ENCODE results near the gene TBC1D16. TPM values are rescaled to one million over a fixed set of nuclear protein-coding genes. Genes with fewer than 3 reads are reported as not detected.
A peak's percentile ranks its signal among the peaks of the same experiment; 100 is the strongest.

The TBC1D16 gene
- total RNA-seq, 3 donors from 2014 or later = 10.9 to 23.4 (median 22.1) TPM

DNA sequence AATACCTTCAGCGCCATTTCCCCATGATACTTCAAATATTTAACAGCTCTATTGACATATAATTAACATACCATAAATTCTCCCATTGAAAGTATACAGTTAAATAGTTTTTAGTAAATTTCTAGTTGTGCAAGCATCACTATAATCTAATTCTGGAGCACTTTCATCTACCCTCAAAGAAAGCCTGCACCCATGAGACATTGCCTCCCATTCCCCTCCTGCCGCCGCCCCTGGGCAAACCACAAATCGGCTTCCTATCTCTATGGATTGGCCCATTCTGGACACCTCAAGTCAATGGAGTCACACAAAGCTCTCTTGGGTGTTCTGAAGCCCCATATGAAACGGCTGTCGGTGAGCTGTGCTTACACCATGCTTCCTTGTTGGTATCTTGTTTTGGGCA lies 119.2 kb downstream of the TBC1D16 start:
- H3K4me3 ChIP-seq = no peak overlapping the region
- ATAC-seq (no peak), DNase-seq (peak in 1 of 3 donors; percentile 22)
- no peak for TF ChIP-seq CTCF (IDR thresholded peaks at IDR 0.05)
- intact Hi-C loops (cut with DNase I, micrococcal nuclease) = no loop called here
- H3K4me1 ChIP-seq (ENCODE audit: low read depth) = peaks cover 29% of the 10 kb centered on the region
- no peaks in the 10 kb centered on the region for H3K36me3 ChIP-seq (ENCODE audit: low read depth)
- no peaks in the 10 kb centered on the region for H3K9me3 ChIP-seq

DNA sequence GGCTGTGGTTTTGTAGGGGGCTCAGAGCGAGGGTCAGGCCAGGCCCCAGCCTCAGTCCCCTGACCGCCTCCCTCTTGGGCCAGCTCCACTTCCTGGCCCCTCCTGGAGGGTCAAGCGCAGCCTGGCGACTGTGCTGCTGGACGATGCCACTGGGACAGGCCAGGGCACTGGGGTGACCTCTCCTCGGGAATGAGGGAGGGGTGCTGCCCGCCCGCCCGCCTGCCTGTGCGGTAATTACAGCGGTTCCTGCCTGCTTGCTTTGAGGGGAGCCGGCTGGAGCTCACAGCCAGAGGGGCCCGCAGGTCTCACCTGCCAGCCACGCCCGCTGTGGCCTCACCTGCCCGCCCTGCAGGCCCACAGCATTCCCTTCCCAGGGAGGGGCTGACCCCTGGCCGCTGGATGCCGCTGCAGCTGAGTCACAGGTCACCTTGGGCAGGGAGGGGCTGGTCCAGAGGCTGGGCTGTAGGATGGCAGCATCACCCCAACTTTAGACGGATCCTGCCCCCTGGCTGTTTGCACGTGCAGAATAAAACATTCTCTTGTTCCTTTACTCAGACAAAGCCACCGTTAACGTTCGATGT lies 119.7 kb downstream of the TBC1D16 start:
- no peak overlapping the region for H3K4me3 ChIP-seq
- ATAC-seq = peak; percentile 72
- no peaks in the 10 kb centered on the region for H3K9me3 ChIP-seq
- no peaks in the 10 kb centered on the region for H3K36me3 ChIP-seq (ENCODE audit: low read depth)
- DNase-seq = peak; percentile 80 to 85 (median 83)
- TF ChIP-seq CTCF (IDR thresholded peaks at IDR 0.05) = no peak
- peaks cover 29% of the 10 kb centered on the region for H3K4me1 ChIP-seq (ENCODE audit: low read depth)
- intact Hi-C loops (cut with DNase I, micrococcal nuclease) = no loop called here

- Histone ChIP-seq H3K4me3 (no peak overlapping the region), H3K4me1 (ENCODE audit: low read depth) (peaks cover 29% of the 10 kb centered on the region), H3K9me3 (no peaks in the 10 kb centered on the region), H3K36me3 (ENCODE audit: low read depth) (no peaks in the 10 kb centered on the region)
- no peak for TF ChIP-seq CTCF (IDR thresholded peaks at IDR 0.05)
- DNase-seq (peak in 1 of 3 donors; percentile 38), ATAC-seq (no peak)
- intact Hi-C loops (cut with DNase I, micrococcal nuclease) = no loop called here
Measured at GRCh38 chr17:79914813-79915740, 120.6 kb downstream of the TBC1D16 start.

GRCh38 chr17:79913896-79914812 lies 121.5 kb downstream of the TBC1D16 start:
- Histone ChIP-seq H3K9me3 (no peaks in the 10 kb centered on the region), H3K4me3 (no peak overlapping the region), H3K4me1 (ENCODE audit: low read depth) (peaks cover 23% of the 10 kb centered on the region), H3K36me3 (ENCODE audit: low read depth) (no peaks in the 10 kb centered on the region)
- no peak for TF ChIP-seq CTCF (IDR thresholded peaks at IDR 0.05)
- DNase-seq = peak in 1 of 3 donors; percentile 23
- intact Hi-C loops (cut with DNase I, micrococcal nuclease) = no loop called here
- no peak for ATAC-seq

GRCh38 chr17:79913451-79913850 lies 122.2 kb downstream of the TBC1D16 start:
- no peaks in the 10 kb centered on the region for H3K36me3 ChIP-seq (ENCODE audit: low read depth)
- TF ChIP-seq CTCF (IDR thresholded peaks at IDR 0.05) = no peak
- peaks cover 16% of the 10 kb centered on the region for H3K4me1 ChIP-seq (ENCODE audit: low read depth)
- no peak for ATAC-seq
- DNase-seq = peak in 1 of 3 donors; percentile 25
- H3K9me3 ChIP-seq = no peaks in the 10 kb centered on the region
- no peak overlapping the region for H3K4me3 ChIP-seq
- intact Hi-C loops (cut with DNase I, micrococcal nuclease) = no loop called here

All from mucosa of descending colon (tissue), 3 donors.